CD4-positive, alpha-beta memory T cell (primary cell): ENCODE results near the gene PSAPL1. TPM values are rescaled to one million over a fixed set of nuclear protein-coding genes. Genes with fewer than 3 reads are reported as not detected.

Experiments used
- CTCF ChIA-PET: fragments of 350-600 bp; sonication (Branson Sonifier 250); formaldehyde crosslinking; loops from one replicate; lab custom pipeline; 2021; ENCODE audit warnings: inconsistent platforms; ENCODE audit not compliant: partially characterized antibody; lab: Charles Lee
- POLR2A ChIA-PET: fragments of 350-600 bp; sonication (Branson Sonifier 250); formaldehyde crosslinking; loops from one replicate; lab custom pipeline; 2021; ENCODE audit not compliant: partially characterized antibody; lab: Charles Lee
- DNase-seq, 5 donors: peaks; one replicate each; pipeline versions ENCODE4 v3.0.0 to v3.0.0-alpha.2; 2020 to 2022; ENCODE audit warnings: mixed read lengths in 1 of 5
- H3K27ac ChIP-seq: one replicate; pipeline ENCODE4 v1.7.0; 2013; ENCODE audit warnings: low read depth, low read length
- H3K27me3 ChIP-seq: 2 replicates; pipeline ENCODE4 v1.7.0; 2013; ENCODE audit warnings: mild to moderate bottlenecking, low read length, moderate library complexity; ENCODE audit not compliant: insufficient read depth
- H3K36me3 ChIP-seq: 2 replicates; pipeline ENCODE4 v1.7.0; 2013; ENCODE audit warnings: mild to moderate bottlenecking, low read length, moderate library complexity; ENCODE audit not compliant: insufficient read depth
- H3K4me1 ChIP-seq: 2 replicates; pipeline ENCODE4 v1.7.0; 2013; ENCODE audit warnings: mild to moderate bottlenecking, low read length, moderate library complexity; ENCODE audit not compliant: insufficient read depth
- H3K4me3 ChIP-seq, 2 donors: one replicate each; pipeline ENCODE4 v1.7.0; 2013; ENCODE audit warnings: low read length in 2 of 2, mild to moderate bottlenecking in 1 of 2
- H3K9me3 ChIP-seq, 2 donors: one replicate each; pipeline ENCODE4 v1.7.0; 2013; ENCODE audit warnings: low read length in 2 of 2, control low read depth in 1 of 2; ENCODE audit not compliant: control insufficient read depth in 1 of 2
- H3K27ac Mint-ChIP-seq, 7 donors: one replicate each; pipeline ENCODE4 v1.8.0; 2020 to 2021; ENCODE audit warnings: mixed read lengths in 7 of 7, mild to moderate bottlenecking in 6 of 7, inconsistent platforms in 3 of 7, moderate library complexity in 3 of 7
- H3K27me3 Mint-ChIP-seq, 2 donors: one replicate each; pipeline ENCODE4 v1.8.0; 2020 to 2021; ENCODE audit warnings: mixed read lengths in 2 of 2
- H3K36me3 Mint-ChIP-seq, 2 donors: one replicate each; pipeline ENCODE4 v1.8.0; 2020 to 2021; ENCODE audit warnings: mixed read lengths in 2 of 2, inconsistent platforms in 1 of 2, mild to moderate bottlenecking in 1 of 2
- H3K4me1 Mint-ChIP-seq, 4 donors: one replicate each; pipeline ENCODE4 v1.8.0; 2020 to 2021; ENCODE audit warnings: mixed read lengths in 4 of 4, mild to moderate bottlenecking in 1 of 4
- H3K4me3 Mint-ChIP-seq, 8 donors: one replicate each; pipeline ENCODE4 v1.8.0; 2020 to 2021; ENCODE audit warnings: mixed read lengths in 8 of 8, mild to moderate bottlenecking in 7 of 8, moderate library complexity in 6 of 8, inconsistent platforms in 3 of 8
- H3K9me3 Mint-ChIP-seq, 8 donors: one replicate each; pipeline ENCODE4 v1.8.0; 2020 to 2021; ENCODE audit warnings: mixed read lengths in 8 of 8, mild to moderate bottlenecking in 5 of 8, inconsistent platforms in 3 of 8, moderate library complexity in 1 of 8
- intact Hi-C: fragments of 100-400 bp; cut with micrococcal nuclease; formaldehyde crosslinking; loops from one replicate; pipeline ENCODE4 v1.15.1; 2023
- polyA plus RNA-seq, 2 donors: library from polyadenylated mRNA; unstranded; fragments of 300-500 nt; fragmentation: Illumina TruSeq; gene quantifications; one replicate each; pipeline ENCODE4 v1.2.3, GENCODE V29; 2021
- total RNA-seq, 2 experiments: library from RNA; stranded (reverse); gene quantifications; one replicate each; pipeline ENCODE4 v1.2.3, GENCODE V29; 2021

PSAPL1 gene
- total and polyA plus RNA-seq, 4 experiments from 2014 or later, result not detected

DNA sequence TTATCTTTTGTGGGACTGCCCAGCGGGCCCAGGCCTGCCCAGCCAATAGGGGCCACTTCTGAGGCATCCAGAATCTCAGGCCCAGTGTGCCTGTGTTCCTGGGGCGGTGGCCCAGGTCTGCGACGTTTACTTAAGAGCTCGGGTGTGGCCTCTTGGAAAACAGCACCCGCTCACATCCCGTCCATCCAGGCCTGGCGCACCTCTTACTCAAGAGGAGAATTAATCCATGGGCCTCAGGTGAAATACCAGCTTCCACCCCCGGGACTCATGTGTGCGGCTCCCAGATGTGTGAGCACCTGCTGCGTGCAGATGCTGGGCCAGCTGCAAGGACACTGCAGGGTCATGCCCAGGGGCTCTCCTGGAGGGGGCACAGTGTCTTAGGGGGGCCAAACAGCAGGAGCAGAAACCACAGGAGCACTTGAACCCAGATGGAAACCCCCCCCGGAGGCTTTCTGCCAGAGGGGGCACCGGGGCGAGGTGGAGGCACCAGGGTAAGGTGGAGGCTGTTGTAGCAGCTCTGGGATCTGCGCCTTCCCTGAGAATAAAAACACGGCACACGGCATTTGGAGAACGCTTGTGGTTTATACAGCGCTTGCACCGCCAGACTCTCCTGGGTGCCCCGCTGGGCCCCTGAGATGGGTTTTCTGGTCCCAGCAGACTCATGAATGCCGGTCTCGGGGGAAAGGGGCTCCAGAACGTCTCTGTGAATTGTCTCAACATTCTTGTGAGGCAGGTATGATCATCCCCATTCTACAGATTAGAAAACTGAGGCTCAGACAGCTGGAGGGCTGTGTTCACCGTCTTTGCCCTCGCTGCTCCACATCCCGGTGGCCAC lies 2.8 kb downstream of the PSAPL1 start:
- Mint-ChIP-seq H3K4me1 (no peaks in the 10 kb centered on the region), H3K27ac (no peak overlapping the region), H3K27me3 (peaks cover 2 to 4% of the 10 kb centered on the region in 2 donors), H3K9me3 (peaks cover 0 to 1% (median 0%) of the 10 kb centered on the region in 8 donors), H3K4me3 (no peak overlapping the region), H3K36me3 (no peaks in the 10 kb centered on the region)
- Histone ChIP-seq H3K9me3 (no peaks in the 10 kb centered on the region), H3K36me3 (no peaks in the 10 kb centered on the region), H3K27ac (no peak overlapping the region), H3K4me1 (no peaks in the 10 kb centered on the region), H3K27me3 (no peaks in the 10 kb centered on the region), H3K4me3 (no peak overlapping the region)
- no peak for DNase-seq
- CTCF ChIA-PET, result no interaction called here
- POLR2A ChIA-PET, result no interaction called here
- intact Hi-C loops, result no loop called here

DNA sequence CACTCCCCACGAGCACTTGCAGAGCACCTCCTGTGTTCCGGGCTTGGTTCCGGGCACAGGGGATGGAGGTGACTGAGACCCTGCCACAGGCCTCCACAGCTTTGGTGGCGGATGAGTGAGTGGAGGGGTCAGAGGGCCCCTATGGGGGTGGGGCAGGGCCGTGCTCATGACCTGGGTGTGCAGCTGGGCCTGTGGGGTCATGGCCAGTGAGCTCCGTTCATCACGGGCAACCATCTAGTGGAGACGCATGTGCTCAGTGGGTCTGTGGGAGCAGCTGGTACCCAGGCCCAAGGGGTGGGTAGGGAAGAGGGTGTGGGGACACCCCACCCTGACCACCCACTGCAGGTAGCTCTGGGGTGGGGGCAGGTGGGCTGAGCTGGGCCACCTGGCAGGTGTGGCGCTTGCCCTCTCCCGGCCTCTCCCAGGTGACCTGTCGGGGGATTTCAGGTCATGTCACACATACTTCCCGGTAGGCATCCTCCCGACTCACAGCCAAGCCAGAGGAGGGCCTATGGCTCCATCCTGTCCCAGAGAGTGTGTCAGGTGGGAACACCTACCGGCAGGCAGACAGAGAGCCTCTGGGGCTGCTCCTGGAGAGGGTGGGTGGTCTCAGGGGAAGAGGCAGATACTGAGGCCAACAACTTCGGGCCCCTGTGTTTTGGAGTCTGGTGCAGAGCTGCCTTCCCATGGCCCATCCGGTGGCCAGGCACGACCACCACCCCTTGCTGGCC lies 3.6 kb downstream of the PSAPL1 start:
- CTCF ChIA-PET, result no interaction called here
- no peaks in the 10 kb centered on the region for H3K9me3 ChIP-seq
- H3K36me3 Mint-ChIP-seq, result no peaks in the 10 kb centered on the region
- POLR2A ChIA-PET, result no interaction called here
- H3K27ac ChIP-seq, result no peak overlapping the region
- no peaks in the 10 kb centered on the region for H3K36me3 ChIP-seq
- H3K27me3 Mint-ChIP-seq, result peaks cover 2 to 4% of the 10 kb centered on the region in 2 donors
- intact Hi-C loops, result no loop called here
- no peaks in the 10 kb centered on the region for H3K27me3 ChIP-seq
- H3K4me3 ChIP-seq, result no peak overlapping the region
- H3K27ac Mint-ChIP-seq, result no peak overlapping the region
- DNase-seq, result no peak
- H3K4me3 Mint-ChIP-seq, result no peak overlapping the region
- H3K9me3 Mint-ChIP-seq, result peaks cover 0 to 1% (median 0%) of the 10 kb centered on the region in 8 donors
- H3K4me1 Mint-ChIP-seq, result no peaks in the 10 kb centered on the region
- no peaks in the 10 kb centered on the region for H3K4me1 ChIP-seq

DNA sequence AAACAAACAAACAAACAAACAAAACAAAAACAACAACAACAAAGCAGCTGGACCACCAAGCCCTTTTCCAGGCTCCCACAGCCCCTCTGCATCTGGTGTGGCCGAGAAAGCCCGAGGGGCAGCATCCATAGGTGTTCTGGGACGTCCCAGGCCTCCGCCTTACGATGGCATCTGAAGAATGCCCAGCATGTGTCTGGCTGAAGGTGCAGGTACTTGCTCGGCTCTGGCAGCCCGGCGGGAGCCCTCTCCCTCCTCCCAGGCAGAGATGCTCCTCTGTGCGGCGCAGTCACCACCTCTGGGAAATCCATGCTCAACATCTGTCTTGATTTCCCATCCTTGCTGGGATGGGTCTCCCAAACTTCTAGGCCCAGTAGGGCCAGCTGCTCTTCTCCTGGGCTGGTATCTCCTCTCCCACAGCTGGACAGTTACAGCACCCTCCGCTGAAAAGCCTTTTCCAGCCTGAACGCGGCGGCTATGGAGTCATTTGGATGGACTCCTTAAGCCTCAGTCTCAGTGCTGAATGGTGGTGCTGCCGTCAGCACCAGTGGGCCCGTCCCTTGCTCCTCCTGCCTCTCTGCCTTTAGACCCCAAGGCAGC lies 4.3 kb downstream of the PSAPL1 start:
- no peaks in the 10 kb centered on the region for H3K36me3 ChIP-seq
- H3K4me1 ChIP-seq, result no peaks in the 10 kb centered on the region
- ChIA-PET CTCF (no interaction called here), POLR2A (no interaction called here)
- H3K4me3 ChIP-seq, result no peak overlapping the region
- peaks cover 0 to 1% (median 0%) of the 10 kb centered on the region in 8 donors for H3K9me3 Mint-ChIP-seq
- H3K36me3 Mint-ChIP-seq, result no peaks in the 10 kb centered on the region
- no peaks in the 10 kb centered on the region for H3K4me1 Mint-ChIP-seq
- no peaks in the 10 kb centered on the region for H3K27me3 ChIP-seq
- H3K27me3 Mint-ChIP-seq, result peaks cover 2% of the 10 kb centered on the region in 2 donors
- no peak overlapping the region for H3K27ac Mint-ChIP-seq
- no peak overlapping the region for H3K27ac ChIP-seq
- no peak for DNase-seq
- intact Hi-C loops, result no loop called here
- H3K9me3 ChIP-seq, result no peaks in the 10 kb centered on the region
- no peak overlapping the region for H3K4me3 Mint-ChIP-seq

DNA sequence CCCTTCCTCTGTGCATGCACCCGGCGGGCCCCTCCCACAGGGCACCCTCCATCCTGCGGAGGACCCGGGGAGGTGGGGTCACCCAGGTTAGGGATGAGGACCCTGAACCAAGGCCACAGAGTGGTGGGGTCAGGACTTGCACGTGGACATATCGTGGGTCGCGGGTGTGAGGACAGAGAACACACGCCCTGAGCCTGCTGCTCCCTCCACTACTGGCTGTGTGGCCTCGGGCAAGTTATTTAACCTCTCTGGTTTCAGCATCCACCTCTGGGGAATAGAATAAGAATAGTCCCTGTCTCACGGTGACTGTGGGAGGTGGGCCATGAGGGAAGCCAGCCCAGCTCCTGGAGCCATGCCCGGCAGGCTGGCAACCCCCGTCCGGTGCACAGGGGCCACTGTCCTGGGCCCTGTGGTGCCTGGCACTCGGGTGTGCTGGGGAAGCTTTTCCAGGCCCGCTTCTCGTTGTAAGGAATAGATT lies 5.1 kb downstream of the PSAPL1 start:
- POLR2A ChIA-PET, result no interaction called here
- H3K4me1 Mint-ChIP-seq, result no peaks in the 10 kb centered on the region

DNA sequence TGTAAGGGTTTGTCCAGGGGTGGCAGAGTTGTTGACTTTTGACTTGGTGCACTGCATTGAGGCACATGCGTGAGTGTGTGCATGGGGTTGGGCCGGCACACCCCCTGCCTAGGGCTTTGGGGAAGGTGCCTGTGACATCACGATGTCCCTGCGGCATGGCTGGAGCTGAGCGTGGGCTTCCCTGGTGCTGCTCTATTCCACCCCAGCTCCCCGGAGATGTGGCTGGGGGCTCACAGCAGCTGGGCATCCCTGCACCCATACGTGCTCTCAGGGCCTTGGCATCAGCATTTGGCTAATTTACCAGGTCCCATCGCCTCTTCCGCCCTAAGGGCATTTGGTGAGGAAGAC lies 5.7 kb downstream of the PSAPL1 start:
- DNase-seq, result no peak
- H3K36me3 ChIP-seq, result no peaks in the 10 kb centered on the region
- CTCF ChIA-PET, result no interaction called here
- H3K27ac ChIP-seq, result no peak overlapping the region
- intact Hi-C loops, result no loop called here
- H3K27ac Mint-ChIP-seq, result no peak overlapping the region
- no peaks in the 10 kb centered on the region for H3K27me3 ChIP-seq
- peaks cover 0 to 1% (median 0%) of the 10 kb centered on the region in 8 donors for H3K9me3 Mint-ChIP-seq
- POLR2A ChIA-PET, result no interaction called here
- H3K36me3 Mint-ChIP-seq, result no peaks in the 10 kb centered on the region
- no peak overlapping the region for H3K4me3 Mint-ChIP-seq
- no peaks in the 10 kb centered on the region for H3K4me1 ChIP-seq
- no peak overlapping the region for H3K4me3 ChIP-seq
- peaks cover 2 to 3% of the 10 kb centered on the region in 2 donors for H3K27me3 Mint-ChIP-seq
- H3K9me3 ChIP-seq, result no peaks in the 10 kb centered on the region
- H3K4me1 Mint-ChIP-seq, result no peaks in the 10 kb centered on the region

More for the DNA sequence above, 5.1 kb downstream of the PSAPL1 start:
- no peak overlapping the region for H3K27ac ChIP-seq
- H3K9me3 ChIP-seq, result no peaks in the 10 kb centered on the region
- Mint-ChIP-seq H3K9me3 (peaks cover 0 to 1% (median 0%) of the 10 kb centered on the region in 8 donors), H3K27ac (no peak overlapping the region), H3K36me3 (no peaks in the 10 kb centered on the region), H3K27me3 (peaks cover 2 to 3% of the 10 kb centered on the region in 2 donors), H3K4me3 (no peak overlapping the region)
- intact Hi-C loops, result no loop called here
- H3K36me3 ChIP-seq, result no peaks in the 10 kb centered on the region
- H3K4me3 ChIP-seq, result no peak overlapping the region
- no peaks in the 10 kb centered on the region for H3K27me3 ChIP-seq
- DNase-seq, result no peak
- H3K4me1 ChIP-seq, result no peaks in the 10 kb centered on the region
- CTCF ChIA-PET, result no interaction called here

DNA sequence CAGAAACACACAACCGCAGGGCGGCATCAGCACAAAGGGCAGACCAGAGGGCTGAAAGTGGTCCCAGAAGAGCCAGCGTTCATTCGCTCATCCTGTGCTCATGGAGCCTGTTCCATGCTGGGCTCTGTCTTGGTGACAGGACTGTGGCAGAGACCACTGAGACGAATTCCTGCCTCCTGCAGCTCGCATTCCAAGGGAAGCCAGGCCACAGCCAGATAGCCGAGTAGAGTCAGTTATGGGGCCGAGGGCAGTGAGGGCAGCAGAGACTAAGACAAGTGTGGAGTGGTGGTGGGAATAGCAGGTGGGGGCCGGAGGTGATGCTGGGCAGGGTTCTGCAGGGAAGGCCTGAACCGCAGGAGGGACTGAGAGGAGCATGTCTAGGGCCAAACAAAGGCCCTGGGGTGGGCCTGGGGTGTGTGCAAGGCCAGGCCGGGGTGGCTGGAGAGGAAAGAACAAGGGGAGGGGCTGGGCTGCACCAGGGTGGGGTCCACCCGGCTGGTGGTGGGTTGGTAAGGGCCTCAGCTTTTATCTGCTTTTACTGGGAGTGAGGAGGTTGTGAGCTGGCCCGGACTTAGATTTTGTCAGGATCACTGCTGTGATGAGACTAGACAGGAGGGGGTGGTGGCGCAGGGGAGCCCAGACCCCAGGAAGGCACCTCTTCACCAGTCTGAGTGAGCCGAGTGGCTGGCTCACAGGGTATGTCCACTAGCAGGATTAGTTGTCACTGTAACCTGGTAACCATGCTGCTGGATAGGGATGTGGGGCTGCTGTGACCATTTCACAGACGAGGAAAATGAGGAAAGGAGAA lies 6.3 kb downstream of the PSAPL1 start:
- peaks cover 0 to 1% (median 0%) of the 10 kb centered on the region in 8 donors for H3K9me3 Mint-ChIP-seq
- ChIA-PET POLR2A (no interaction called here), CTCF (no interaction called here)
- H3K4me1 Mint-ChIP-seq, result no peaks in the 10 kb centered on the region
- H3K9me3 ChIP-seq, result no peaks in the 10 kb centered on the region
- H3K27ac Mint-ChIP-seq, result no peak overlapping the region
- H3K27me3 ChIP-seq, result no peaks in the 10 kb centered on the region
- no peak overlapping the region for H3K4me3 Mint-ChIP-seq
- H3K27me3 Mint-ChIP-seq, result peaks cover 2 to 3% of the 10 kb centered on the region in 2 donors
- H3K36me3 ChIP-seq, result no peaks in the 10 kb centered on the region
- no peaks in the 10 kb centered on the region for H3K36me3 Mint-ChIP-seq
- H3K27ac ChIP-seq, result no peak overlapping the region
- no peak for DNase-seq
- intact Hi-C loops, result no loop called here
- H3K4me1 ChIP-seq, result no peaks in the 10 kb centered on the region
- no peak overlapping the region for H3K4me3 ChIP-seq
